Head of caudate nucleus (tissue), 42 donors: ENCODE measurements around the gene GLTPD2.

Experiments used
- DNase-seq, 42 donors: peaks; one replicate each; pipeline versions ENCODE4 v3.0.0 to v3.0.0-alpha.2; 2020 to 2021; ENCODE audit warnings: mixed read lengths in 7 of 42
- intact Hi-C: fragments of 100-400 bp; cut with DNase I; formaldehyde crosslinking; loops from one replicate; pipeline ENCODE4 v1.15.0; 2022

The GLTPD2 gene

DNA sequence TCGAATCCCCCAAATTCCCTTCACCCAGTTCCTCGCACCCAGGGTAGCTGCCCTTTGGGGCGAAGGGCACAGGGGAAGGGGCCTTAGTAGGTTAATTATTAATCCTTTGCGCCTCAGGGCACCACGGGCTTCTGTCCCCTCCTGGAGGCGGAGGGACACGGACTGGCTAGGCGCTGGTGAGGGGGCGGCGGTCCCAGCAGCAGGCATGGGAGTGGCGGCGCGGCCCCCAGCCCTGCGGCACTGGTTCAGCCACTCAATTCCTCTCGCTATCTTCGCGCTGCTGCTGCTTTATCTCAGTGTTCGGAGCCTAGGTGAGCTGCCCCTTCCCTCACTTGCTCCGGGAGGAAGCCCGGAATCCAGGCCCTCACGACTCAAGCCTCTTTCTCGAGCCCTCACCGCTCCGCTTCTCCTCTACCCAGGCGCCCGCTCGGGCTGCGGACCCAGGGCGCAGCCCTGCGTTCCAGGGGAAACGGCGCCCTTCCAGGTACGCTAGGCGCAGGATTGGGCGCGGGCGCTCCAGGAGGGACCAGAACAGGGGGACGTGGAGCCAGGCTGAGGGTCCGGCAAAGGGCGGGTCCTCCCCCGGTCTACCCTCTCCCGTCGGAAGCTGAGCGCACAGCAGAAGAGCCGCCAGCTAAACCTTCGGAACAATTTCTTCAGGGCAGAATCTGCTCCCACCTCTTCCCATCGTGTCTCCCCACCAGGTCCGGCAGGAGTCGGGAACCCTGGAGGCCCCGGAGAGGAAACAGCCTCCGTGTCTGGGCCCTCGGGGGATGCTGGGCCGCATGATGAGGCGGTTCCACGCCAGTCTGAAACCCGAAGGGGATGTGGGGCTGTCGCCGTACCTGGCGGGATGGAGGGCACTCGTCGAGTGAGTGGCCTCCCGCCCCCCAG is at the start of gene GLTPD2:
GLTPD2 (plus strand) TSS at position 158 of the 894 bp plus-strand sequence; CDS start at position 206, 48 bp downstream.
- DNase-seq = peak in 3 of 42 donors; percentile 5 to 15 (median 11)
- intact Hi-C loops = loop anchor here (5.0 kb wide), 1 partner anchor 57 kb away; the partner anchor contains the start of gene MED11

DNA sequence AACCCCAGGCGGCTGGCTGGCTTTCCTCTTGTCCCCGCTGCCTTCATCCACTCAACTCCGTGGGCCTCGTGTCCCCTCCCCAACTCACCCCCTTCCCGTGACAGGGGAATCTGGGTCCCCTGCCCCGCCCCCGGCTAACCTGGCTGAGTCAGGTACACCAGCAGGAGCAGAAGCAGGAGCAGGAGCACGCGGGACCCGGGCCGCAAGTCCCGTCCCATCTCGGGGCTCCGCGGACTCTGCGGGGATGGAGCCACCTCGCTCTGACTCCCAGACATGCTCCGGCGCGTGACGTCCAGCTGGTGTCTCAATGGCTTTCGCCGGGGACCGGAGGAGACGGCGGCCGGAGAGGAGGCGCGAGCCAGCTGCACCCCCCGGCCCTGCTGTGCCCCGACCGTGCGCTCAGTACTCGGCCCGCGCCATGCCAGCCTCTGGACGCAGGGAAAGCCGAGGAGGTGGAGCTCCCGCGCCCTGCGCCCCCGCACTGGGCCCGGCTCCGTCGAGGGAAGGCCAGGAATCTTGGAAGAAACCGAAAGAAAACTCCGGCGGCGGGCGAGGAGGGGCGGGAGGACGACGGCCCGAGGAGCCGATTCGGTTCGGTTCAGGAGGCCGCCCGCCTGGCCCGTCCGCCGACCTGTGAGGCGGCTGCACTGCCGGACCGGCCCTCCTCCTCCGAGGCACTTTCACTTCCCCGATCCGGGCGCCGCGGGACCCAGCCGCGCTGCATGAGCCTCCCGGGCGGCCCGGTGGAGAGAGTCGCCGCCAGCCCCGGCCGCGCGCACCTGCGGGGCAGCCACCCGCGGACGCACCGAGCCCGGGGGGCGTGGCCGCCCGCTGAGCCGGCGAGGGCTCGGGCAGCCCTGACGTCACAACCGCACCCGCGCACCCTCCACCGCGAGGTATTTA is 49.4 kb upstream of the GLTPD2 start, which contains the start of the genes CXCL16 and ZMYND15:
CXCL16 (minus strand) TSS at position 807 of the 903 bp plus-strand sequence; CDS start at position 218, 589 bp downstream.
ZMYND15 (plus strand) TSS at position 712 of the 903 bp plus-strand sequence. CDS start 716 bp downstream, outside the sequence.
- DNase-seq = peak in 35 of 42 donors; percentile 9 to 68 (median 33)
- intact Hi-C loops = no loop called here

DNA sequence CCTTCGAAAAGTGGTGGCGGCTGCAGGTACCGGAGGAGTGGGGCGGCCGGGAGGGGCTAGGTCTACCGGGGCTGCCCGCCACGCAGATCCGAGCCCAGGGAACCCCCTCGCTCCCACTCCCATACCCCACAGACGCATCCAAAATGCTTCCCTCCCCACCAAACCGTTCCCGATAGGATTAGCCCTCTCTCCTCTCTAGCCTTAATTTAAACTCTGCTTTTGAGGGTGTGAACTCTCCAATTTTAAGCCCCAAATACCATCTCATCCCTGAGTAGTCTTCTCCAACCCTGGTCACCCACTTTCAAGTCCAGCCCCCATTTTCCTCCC is 48.8 kb upstream of the GLTPD2 start:
- intact Hi-C loops = no loop called here
- DNase-seq = no peak

DNA sequence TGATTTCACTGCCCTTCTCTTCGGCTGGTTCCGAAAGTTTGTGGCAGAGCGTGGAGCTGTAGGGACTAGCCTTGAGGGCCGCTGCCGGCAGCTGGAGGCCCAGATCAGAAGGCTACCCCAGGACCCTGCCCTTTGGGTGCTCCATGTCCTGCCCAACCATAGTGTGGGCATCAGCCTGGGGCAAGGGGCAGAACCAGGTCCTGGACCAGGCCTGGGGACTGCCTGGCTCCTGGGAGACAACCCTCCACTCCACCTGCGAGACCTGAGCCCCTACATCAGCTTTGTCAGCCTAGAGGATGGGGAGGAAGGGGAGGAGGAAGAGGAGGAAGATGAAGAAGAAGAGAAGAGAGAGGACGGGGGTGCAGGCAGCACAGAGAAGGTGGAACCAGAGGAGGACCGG is 48.2 kb upstream of the GLTPD2 start:
- DNase-seq = no peak
- intact Hi-C loops = no loop called here

DNA sequence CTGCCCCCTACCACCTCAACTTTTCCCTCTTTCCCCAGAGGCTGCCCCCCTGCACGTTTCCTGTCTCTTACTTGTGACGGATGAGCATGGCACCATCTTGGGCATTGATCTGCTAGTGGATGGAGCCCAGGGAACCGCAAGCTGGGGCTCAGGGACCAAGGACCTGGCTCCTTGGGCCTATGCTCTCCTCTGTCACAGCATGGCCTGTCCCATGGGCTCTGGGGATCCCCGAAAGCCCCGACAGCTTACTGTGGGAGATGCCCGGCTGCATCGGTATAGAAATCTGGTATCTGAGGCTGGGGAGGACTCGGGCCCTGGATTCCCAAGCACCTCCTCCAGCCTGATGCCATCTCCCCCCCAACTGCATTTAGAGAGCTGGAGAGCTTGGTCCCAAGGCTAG is 47.2 kb upstream of the GLTPD2 start:
- DNase-seq = no peak
- intact Hi-C loops = no loop called here

DNA sequence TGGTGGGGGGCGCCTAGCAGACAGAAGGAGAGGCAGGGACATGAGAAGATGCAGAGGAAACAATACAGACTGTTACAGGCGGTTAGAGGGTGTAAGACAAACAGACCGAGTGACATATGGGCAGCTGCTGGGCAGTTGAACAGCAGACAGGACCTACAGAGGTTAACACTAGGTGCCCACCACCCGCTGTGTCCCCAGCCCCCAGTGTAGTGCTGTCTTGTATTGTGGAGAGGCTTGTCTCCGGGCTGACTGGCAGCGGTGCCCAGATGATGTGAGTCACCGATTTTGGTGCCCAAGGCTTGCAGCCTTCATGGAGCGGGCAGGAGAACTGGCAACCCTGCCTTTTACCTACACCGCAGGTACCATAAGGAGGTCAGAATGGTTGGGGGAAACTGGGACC is 46.6 kb upstream of the GLTPD2 start:
- intact Hi-C loops = no loop called here

DNA sequence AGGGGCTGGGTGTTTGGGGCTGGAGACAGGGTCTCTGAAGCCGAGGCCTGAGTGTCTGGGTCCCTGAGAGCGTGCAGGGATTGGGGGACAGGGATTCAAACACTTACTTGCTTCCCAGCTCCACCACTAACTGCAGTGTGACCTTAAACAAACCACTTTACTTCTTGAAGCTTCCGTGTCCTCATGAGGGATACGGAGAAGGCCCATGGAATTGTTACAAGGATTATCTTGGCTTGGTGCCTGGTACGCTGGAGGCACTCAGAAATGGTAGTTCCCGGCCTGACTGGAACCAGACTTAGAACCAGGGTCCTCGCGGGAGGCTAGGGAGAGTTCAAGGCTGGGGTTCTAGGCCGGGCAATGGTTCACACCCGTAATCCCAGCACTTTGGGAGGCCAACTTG is 46.1 kb upstream of the GLTPD2 start:
- intact Hi-C loops = no loop called here

More for the DNA sequence above, 46.6 kb upstream of the GLTPD2 start:
- no peak for DNase-seq

DNA sequence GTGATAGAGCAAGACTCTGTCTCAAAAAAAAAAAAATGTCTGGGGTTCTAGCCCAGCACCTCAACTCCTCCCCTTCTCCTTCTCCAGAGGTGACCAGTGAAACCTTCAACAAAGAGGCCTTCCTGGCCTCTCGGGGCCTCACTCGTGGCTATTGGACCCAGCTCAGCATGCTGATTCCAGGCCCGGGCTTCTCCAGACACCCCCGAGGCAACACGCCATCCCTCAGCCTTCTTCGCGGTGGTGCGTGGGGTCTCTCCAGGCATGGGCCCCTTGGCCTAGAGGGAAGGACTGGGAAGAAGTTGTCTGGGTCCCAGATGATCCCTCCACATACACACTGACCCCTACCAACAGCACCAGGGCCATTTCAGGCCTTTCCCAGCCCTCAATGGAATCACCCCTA is 45.5 kb upstream of the GLTPD2 start:
- intact Hi-C loops = no loop called here
- DNase-seq = no peak

More for the DNA sequence above, 46.1 kb upstream of the GLTPD2 start:
- no peak for DNase-seq

DNA sequence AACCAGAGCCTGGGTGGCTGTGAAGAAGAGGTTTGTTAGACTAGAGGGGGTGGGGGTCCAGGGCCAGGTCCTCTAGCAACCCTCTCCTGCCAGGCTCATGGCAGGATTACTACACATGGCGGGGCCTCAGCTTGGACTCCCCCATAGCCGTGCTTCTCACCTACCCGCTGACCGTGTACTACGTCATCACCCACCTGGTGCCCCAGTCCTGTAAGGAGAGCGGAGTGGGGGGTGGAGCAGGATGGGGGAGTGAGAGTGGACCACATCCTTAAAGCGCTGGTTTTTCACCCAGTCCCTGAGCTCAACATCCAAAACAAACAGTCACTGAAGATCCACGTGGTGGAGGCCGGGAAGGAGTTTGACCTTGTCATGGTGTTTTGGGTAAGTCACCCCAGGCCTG is 44.9 kb upstream of the GLTPD2 start:
- DNase-seq = no peak
- intact Hi-C loops = no loop called here

DNA sequence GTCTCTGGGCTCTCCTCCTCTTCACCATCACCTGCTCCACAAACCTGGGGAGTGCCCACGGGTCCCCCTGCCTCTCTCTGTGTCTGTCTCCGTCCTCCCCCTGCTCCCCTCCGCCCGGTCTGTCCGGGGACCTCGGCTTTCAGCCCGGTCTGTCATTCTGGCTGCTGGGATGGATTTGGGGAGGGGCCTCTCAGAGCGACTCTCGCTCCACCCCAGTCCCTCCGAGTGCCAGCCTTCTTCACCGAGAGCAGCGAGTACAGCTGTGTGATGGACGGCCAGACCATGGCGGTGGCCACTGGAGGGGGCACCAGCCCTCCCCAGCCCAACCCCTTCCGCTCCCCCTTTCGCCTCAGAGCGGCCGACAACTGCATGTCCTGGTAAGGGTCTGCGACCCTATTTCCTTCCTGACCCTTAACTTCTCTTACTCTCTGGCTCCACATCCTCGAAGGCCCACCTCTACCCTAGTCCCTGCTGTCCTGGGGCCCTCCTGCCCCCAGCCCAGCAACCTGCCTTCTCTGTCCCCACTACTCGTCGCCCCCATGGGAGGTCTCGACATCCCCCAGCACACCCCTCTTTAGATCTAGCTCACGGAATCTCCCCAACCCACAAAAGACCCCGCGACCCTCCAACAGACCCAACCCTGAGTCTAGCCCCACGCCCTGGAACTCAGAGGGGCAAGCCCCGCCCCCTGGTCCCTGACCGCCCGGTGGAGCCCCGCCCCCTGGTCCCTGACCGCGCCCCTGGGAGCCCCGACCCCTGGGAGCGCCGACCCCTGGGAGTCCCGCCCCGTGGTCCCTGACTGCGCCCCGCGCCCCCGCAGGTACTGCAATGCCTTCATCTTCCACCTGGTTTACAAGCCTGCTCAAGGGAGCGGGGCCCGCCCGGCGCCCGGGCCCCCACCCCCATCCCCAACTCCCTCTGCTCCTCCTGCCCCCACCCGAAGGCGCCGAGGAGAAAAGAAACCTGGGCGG is 43.5 kb upstream of the GLTPD2 start:
- peak in 1 of 42 donors; percentile 11 for DNase-seq
- intact Hi-C loops = no loop called here

DNA sequence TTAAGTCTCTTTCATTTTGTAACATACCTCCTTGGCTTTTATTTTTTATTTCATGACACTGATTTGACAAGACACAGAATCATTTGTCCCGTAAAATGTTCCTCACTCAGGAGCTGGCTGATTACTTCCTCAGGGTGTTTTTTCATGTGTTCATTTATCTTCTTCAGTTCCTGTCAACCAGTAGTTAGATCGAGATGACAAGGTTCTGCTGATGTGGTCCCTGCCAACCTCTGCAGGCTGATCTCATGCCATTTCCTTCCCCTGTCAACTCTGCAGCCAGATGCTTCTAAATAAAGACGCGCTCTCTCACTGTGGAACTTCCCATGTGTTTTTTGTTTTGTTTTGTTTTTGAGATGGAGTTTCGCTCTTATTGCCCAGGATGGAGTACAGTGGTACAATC is 40.9 kb upstream of the GLTPD2 start:
- intact Hi-C loops = no loop called here

DNA sequence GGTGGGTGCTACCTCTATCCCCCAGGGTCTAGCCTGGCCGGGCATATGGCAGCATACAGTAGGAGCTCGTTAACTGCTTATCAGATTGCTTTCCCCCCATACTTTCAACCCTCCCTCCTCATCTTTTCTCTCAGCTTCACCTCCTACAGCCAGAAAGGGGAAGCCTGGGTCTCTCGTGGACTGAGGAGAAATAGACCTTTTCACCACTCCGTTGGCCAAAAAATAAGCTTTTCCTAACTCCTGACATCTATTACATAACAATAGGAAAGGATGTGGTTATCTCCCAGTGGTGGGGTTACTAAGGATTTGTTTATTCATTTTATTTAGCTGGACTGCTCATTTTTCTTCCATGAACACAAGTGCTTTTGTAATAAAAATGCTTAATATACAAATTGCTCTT is 40.1 kb upstream of the GLTPD2 start:
- intact Hi-C loops = no loop called here

More for the DNA sequence above, 40.9 kb upstream of the GLTPD2 start:
- peak in 6 of 42 donors; percentile 18 to 56 (median 33) for DNase-seq

DNA sequence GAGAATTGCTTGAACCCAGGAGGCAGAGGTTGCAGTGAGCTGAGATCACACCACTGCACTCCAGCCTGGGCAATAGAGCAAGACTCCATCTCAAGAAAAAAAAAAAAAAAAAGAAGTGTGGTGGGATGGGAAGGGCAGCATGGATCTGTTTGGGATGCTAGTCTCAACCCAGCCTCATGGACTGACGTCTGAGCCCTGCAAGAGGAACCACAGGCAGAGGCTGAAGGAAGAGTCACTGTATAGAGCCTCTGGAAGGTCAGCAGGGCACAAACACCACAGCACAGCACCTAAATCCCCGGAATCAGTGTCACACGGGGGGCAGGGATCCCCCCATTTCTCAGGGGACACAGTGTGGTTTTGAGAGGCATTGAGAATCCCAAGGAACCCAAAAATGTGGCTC is 38.2 kb upstream of the GLTPD2 start:
- intact Hi-C loops = no loop called here
- no peak for DNase-seq

More for the DNA sequence above, 40.1 kb upstream of the GLTPD2 start:
- no peak for DNase-seq

DNA sequence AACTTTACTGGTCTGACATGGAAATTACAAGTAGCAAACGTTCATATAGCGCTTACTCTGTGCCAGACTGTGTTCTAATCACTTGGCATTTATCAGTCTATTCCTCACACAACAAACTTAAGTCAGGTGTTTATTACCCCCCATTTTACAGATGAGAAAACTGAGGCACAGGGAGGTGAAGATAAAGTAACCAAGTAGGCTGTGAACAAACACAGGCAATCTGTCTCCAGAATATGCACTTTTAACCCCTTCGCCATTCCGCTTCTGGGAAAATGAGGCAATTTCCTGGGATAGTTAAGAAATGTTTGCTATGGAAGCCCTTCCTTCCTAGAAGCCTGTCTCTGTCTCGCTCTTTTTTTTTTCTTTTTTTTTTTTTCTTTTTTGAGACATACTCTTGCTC is 36.8 kb upstream of the GLTPD2 start:
- no peak for DNase-seq
- intact Hi-C loops = no loop called here

DNA sequence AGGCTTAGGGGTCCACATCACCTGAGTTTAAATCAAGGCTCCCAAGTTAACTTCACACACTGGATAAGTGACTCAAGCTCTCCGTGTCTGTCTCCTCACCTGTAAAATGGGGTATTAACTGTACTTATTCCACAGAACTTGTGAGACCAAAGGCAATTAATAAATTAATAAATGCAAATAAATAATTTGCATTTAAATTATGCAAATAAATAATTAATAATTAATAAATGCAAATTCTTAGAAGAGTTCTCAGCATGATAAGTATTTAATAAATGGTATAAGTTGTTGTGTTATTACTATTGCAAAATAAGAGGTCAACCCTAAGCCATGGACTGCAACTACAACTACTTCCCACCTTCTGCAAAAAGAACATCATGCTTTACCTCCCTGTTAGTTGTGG is 35.4 kb upstream of the GLTPD2 start:
- intact Hi-C loops = no loop called here
- no peak for DNase-seq

DNA sequence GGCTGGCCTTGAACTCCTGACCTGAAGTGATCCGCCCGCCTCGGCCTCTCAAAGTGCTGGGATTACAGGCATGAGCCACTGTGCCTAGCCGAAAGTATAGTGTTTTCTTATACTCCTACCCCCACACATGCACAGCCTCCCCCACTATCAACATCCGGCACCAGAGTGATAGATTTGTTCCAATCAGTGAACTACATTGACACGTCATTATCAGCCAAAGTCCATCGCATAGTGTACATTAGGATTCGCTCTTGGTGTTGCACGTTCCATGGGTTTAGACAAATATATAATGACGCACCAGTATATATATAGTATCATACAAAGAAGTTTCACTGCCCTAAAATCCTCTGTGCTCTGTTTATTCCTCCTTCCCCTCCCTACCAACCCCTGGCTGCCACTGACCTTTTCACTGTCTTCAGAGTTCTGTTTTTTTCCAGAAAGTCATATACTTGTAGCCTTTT is 29.0 kb upstream of the GLTPD2 start:
- DNase-seq = no peak

DNA sequence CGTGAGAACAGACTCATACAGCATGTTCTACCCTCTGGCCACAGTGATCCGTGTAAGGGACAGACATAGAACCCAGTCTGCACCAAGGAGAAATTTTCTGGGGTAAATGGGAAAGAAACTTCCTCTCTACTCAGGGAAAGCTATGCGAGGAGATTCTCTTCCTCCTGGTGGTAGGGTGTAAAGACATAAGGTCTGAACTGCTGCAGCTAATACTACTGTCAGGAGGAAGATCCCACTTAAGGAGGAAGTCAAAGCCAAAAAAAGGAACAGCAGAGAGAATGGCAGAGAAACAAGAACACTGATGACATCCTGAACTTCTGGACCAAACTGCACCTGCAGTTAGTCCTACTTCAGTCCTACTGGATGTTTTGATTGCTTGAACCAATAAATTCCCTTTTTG is 24.2 kb upstream of the GLTPD2 start:
- DNase-seq = no peak
- intact Hi-C loops = no loop called here

More for the DNA sequence above, 29.0 kb upstream of the GLTPD2 start:
- intact Hi-C loops = no loop called here

DNA sequence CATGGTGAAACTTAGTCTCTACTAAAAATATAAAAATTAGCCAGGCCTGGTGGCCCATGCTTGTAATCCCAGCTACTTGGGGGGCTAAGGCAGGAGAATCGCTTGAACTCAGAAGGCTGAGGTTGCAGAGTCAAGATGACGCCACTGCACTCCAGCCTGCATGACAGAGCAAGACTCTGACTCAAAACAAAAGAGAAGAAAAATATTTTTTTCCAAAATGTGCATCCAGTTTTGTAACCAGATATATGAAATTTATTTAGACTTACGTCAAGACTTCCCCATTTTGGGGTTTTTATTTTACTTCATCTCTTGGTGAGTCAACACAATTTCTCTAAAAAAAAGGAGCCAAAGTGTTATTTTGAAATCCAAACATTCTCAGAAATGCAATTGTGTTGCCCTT is 22.6 kb upstream of the GLTPD2 start:
- intact Hi-C loops = no loop called here
- DNase-seq = no peak
